Fibroblast of skin of back (primary cell): Measurements from ENCODE around the gene ADAR.

Experiments used
- DNase-seq: peaks from one replicate; pipeline ENCODE4 v3.0.0-alpha.2; 2013

ADAR gene

GRCh38 chr1:154584267-154584994 is 23.6 kb downstream of the ADAR start:
- DNase-seq = no peak

DNA sequence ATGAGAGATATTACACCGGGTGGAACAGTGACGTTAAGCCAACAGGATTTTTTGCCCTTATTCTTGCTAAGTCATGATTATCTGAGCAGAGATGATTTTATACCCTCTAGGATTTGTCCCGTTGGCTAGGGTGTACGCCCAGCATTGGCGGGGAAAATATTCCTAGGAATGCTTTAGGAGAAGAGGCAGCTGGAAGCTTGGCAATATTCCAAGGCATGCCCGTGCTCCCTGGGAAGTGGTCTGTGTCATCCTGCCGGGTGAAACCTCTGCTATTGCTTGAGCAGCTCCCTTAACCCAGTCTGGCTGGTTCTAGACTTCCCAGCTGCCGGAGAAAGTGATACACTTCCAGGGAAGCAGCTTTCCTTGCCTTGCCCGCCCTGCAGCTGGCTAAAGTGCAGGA is 24.2 kb downstream of the ADAR start:
- peak; percentile 27 for DNase-seq

GRCh38 chr1:154582885-154583284 is 25.1 kb downstream of the ADAR start:
- DNase-seq = no peak

GRCh38 chr1:154581766-154582165 is 26.2 kb downstream of the ADAR start:
- no peak for DNase-seq

GRCh38 chr1:154579374-154579773 is 28.6 kb downstream of the ADAR start:
- DNase-seq = no peak

GRCh38 chr1:154578058-154578418 is 29.9 kb downstream of the ADAR start:
- DNase-seq = no peak

DNA sequence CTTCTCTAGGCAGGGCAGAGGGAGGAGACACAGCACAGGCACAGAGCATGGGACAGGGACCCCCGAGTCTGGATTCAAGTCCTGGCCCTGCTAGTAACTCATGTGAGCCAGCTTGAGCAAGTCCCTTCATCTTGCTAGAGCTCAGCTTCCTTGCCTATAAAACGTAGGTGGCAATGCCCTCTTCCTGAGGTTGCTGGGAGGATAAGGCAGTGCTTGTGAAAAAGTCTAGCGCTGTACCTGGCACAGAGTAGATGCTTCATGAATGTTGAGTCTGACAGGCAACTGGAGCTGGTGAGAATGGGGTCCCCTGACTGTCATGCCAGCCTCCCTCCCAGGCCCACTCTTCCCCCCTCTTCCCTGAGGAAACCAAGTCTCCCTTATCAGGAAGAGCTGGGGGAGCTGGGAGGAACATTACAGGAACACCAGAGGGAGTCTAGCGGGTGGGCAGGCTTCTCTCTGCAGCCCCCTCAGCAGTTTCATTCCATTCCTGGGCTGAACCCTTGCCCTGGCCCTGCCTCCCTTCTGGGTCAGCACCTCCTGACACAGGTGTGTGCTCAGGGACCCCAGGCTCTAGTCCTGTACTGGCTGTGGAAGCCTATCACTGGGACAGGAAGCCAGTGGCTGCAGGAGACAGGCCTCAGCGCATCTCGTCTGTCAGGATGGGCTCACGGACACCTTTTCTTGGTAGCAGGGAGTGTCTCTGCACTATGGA is 30.5 kb downstream of the ADAR start:
- DNase-seq = no peak

DNA sequence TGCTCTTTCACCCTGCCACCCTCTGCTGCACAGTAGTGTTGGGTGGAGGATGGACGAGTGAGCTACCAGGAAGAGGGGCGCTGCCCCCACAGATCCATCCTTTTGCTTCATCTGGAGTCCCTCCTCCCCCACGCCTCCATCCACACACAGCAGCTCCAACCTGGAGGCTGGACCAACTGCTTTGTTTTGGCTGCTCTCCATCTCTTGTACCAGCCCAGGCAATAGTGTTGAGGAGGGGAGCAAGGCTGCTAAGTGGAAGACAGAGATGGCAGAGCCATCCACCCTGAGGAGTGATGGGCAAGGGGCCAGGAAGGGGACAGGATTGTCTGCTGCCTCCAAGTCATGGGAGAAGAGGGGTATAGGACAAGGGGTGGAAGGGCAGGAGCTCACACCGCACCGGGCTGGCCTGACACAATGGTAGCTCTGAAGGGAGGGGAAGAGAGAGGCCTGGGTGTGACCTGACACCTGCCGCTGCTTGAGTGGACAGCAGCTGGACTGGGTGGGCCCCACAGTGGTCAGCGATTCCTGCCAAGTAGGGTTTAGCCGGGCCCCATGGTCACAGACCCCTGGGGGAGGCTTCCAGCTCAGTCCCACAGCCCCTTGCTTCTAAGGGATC is 31.9 kb downstream of the ADAR start:
- DNase-seq = no peak

DNA sequence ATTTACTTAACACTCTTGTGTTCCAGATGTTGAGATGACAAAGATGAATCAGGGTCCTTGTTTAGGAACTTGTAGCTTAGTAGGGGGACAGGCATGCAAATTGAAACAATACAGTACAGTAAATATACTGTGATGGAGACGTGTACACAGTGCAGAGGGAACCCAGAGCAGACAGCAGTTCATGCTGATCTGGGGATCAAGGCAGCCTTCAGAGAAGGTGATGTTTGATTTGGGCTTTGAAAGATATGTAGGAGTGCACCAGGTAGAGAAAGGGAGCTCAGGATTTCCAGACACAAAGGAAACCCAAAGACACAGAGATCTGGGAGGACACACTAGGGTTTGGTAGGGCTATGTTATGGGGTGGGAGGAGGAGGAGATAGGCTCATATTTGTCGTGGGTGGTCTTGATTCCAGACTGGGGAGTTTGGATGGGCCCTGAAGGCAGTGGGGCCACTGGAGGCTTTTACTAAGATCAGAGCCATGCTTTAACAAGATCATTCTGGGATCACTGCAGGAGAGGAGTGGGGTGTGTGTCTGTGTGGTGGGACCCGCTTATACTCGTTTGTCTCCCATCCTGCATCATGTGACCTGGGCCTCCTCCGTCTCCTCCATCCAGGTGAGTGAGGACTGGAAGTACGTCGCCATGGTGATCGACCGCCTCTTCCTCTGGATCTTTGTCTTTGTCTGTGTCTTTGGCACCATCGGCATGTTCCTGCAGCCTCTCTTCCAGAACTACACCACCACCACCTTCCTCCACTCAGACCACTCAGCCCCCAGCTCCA is 32.6 kb downstream of the ADAR start:
- DNase-seq = no peak

DNA sequence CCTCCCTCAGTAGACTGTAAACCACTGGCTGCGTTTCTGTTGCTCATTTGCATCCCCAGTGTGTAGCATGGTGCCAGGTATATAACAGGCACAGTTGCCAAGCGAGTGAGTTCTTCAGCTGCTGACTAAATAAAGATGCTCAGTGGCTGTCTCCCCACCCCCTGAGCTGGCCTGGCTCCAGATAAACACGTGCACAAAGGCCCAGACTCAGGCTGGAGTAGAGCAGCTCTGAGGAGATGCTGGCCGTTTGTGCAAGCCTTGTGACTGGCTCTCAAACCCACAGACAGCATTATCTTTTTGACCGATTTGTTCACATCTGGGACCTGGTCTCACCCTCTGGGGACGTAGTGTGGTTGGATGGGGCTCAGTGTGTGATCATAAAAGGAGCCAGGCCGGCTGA is 33.3 kb downstream of the ADAR start:
- peak; percentile 13 for DNase-seq

GRCh38 chr1:154573168-154573510 is 34.8 kb downstream of the ADAR start:
- DNase-seq = no peak

GRCh38 chr1:154572468-154573167 is 35.4 kb downstream of the ADAR start:
- DNase-seq = no peak

- DNase-seq = no peak
Measured at GRCh38 chr1:154571964-154572288, 36.1 kb downstream of the ADAR start.

DNA sequence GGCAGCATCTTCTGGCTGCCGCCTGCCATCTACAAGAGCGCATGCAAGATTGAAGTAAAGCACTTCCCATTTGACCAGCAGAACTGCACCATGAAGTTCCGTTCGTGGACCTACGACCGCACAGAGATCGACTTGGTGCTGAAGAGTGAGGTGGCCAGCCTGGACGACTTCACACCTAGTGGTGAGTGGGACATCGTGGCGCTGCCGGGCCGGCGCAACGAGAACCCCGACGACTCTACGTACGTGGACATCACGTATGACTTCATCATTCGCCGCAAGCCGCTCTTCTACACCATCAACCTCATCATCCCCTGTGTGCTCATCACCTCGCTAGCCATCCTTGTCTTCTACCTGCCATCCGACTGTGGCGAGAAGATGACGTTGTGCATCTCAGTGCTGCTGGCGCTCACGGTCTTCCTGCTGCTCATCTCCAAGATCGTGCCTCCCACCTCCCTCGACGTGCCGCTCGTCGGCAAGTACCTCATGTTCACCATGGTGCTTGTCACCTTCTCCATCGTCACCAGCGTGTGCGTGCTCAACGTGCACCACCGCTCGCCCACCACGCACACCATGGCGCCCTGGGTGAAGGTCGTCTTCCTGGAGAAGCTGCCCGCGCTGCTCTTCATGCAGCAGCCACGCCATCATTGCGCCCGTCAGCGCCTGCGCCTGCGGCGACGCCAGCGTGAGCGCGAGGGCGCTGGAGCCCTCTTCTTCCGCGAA is 36.6 kb downstream of the ADAR start:
- DNase-seq = no peak

- no peak for DNase-seq
Measured at GRCh38 chr1:154568157-154568815, 39.7 kb downstream of the ADAR start.

DNA sequence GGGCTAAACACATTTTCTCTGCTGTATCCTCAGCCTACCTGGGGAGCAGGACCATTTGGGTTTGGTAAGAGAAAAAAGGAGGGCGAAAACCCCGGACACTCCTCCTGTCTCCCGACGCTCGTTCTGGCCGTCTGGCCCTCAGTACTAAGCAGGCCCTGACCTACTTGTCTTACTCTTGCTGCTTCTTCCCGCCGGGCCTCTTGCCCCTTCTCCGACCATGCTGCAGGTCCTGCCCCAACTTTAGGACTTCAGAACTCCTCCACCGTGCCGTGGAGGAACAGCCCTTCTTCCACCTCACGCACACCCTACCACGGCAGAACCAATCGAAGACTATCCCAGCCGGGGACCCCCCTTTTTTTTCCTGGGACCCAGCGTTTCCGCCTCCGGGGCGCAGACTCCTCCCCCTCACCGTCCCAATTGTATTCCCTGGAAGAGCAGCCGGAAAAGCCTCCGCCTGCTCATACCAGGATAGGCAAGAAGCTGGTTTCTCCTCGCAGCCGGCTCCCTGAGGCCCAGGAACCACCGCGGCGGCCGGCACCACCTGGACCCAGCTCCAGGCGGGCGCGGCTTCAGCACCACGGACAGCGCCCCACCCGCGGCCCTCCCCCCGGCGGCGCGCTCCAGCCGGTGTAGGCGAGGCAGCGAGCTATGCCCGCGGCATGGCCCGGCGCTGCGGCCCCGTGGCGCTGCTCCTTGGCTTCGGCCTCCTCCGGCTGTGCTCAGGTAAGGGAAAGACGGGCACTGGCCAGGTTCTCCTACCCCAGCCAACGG is 40.4 kb downstream of the ADAR start, which contains the start of gene CHRNB2:
TSS of gene CHRNB2 (plus strand) at position 393 of the 771 bp plus-strand sequence. CDS start at position 660, 267 bp downstream.
- DNase-seq = peak; percentile 41

DNA sequence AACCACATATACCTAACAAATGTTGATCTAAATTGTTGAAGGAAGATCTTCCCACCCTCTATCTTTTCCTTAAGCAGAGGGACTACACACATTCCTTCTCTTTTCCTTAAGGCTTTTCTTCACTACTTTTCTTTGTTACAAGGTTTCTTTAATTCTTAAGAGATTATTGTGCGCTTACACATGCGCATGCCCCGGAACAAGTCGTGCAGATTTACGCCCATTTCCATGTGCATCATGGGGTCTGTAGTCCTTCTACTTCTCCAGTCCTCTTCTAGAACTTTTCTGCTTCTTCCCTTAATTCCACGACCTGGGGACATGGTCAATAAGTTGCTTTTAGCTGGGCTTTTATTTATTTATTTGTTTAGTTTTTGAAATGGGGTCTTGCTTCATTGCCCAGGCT is 42.1 kb downstream of the ADAR start:
- no peak for DNase-seq

GRCh38 chr1:154559466-154560044 is 48.4 kb downstream of the ADAR start:
- peak; percentile 88 for DNase-seq

- DNase-seq = peak; percentile 98
Measured at GRCh38 chr1:154558720-154559465, 49.1 kb downstream of the ADAR start.
